HL-60 (cell line): ENCODE data around the gene SSMEM1.
"Not testable (repeated sequence)": the region's sequence is repeated elsewhere in the genome, so short reads cannot be mapped to it uniquely, and the experiment has no call there.

Source experiments
- DNase-seq, 2 experiments: peaks; one replicate each; pipeline ENCODE4 v3.0.0-alpha.2; 2010 to 2020; ENCODE audit warnings: low read depth in 1 of 2, low spot score in 1 of 2
- H3K27ac ChIP-seq: fragments of 250-450 bp; sonication (Bioruptor Pico); replicated peaks from 2 replicates; pipeline ENCODE4 v1.5.1; 2020; ENCODE audit warnings: mild to moderate bottlenecking, moderate library complexity
- H3K27me3 ChIP-seq: fragments of 250-450 bp; sonication (Bioruptor Pico); 2 replicates; pipeline ENCODE4 v1.5.1; 2021; ENCODE audit warnings: mild to moderate bottlenecking, moderate library complexity; ENCODE audit not compliant: insufficient read depth, poor library complexity, severe bottlenecking
- H3K4me3 ChIP-seq: replicated peaks from 2 replicates; pipeline ENCODE4 v1.5.1; 2011; ENCODE audit warnings: mild to moderate bottlenecking, control low read depth, low read length; ENCODE audit not compliant: insufficient read depth
- CTCF ChIP-seq: IDR thresholded peaks from one replicate; pipeline ENCODE4 v1.5.1; 2011; ENCODE audit warnings: low read length, control low read depth, inconsistent platforms; ENCODE audit not compliant: insufficient read depth
- GABPA ChIP-seq: IDR thresholded peaks from 2 replicates; pipeline ENCODE4 v1.6.1; 2012; ENCODE audit warnings: low read depth
- POLR2AphosphoS5 ChIP-seq: IDR thresholded peaks from 2 replicates; pipeline ENCODE4 v1.6.1; 2012; ENCODE audit warnings: low read depth
- SPI1 ChIP-seq: IDR thresholded peaks from 2 replicates; pipeline ENCODE4 v1.6.1; 2012; ENCODE audit warnings: low read depth, mild to moderate bottlenecking, borderline replicate concordance
- TF ChIP-seq, protein P1 (sequence below): IDR thresholded peaks from 2 replicates; pipeline ENCODE4 v1.6.1; 2012; ENCODE audit warnings: low read depth; ENCODE audit not compliant: insufficient replicate concordance

Gene SSMEM1

GRCh38 chr7:130179631-130180030, 28.0 kb upstream of the SSMEM1 start:
- Histone ChIP-seq H3K27me3 (no peaks in the 10 kb centered on the region), H3K4me3 (no peak overlapping the region), H3K27ac (no peak overlapping the region)
- TF ChIP-seq, protein P1, sequence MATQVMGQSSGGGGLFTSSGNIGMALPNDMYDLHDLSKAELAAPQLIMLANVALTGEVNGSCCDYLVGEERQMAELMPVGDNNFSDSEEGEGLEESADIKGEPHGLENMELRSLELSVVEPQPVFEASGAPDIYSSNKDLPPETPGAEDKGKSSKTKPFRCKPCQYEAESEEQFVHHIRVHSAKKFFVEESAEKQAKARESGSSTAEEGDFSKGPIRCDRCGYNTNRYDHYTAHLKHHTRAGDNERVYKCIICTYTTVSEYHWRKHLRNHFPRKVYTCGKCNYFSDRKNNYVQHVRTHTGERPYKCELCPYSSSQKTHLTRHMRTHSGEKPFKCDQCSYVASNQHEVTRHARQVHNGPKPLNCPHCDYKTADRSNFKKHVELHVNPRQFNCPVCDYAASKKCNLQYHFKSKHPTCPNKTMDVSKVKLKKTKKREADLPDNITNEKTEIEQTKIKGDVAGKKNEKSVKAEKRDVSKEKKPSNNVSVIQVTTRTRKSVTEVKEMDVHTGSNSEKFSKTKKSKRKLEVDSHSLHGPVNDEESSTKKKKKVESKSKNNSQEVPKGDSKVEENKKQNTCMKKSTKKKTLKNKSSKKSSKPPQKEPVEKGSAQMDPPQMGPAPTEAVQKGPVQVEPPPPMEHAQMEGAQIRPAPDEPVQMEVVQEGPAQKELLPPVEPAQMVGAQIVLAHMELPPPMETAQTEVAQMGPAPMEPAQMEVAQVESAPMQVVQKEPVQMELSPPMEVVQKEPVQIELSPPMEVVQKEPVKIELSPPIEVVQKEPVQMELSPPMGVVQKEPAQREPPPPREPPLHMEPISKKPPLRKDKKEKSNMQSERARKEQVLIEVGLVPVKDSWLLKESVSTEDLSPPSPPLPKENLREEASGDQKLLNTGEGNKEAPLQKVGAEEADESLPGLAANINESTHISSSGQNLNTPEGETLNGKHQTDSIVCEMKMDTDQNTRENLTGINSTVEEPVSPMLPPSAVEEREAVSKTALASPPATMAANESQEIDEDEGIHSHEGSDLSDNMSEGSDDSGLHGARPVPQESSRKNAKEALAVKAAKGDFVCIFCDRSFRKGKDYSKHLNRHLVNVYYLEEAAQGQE = no peak
- TF ChIP-seq GABPA = no peak
- TF ChIP-seq POLR2AphosphoS5 = no peak
- TF ChIP-seq SPI1 = no peak
- no peak for TF ChIP-seq CTCF
- no peak for DNase-seq

- no peak overlapping the region for H3K4me3 ChIP-seq
- no peak for TF ChIP-seq SPI1
- H3K27ac ChIP-seq = no peak overlapping the region
- no peaks in the 10 kb centered on the region for H3K27me3 ChIP-seq
- DNase-seq = no peak
These were observed 26.9 kb upstream of the SSMEM1 start for GRCh38 chr7:130180571-130181262.

GRCh38 chr7:130181263-130181605, 26.4 kb upstream of the SSMEM1 start:
- TF ChIP-seq SPI1 = no peak
- TF ChIP-seq GABPA = no peak
- no peak for TF ChIP-seq CTCF
- TF ChIP-seq, protein P1 = no peak
- TF ChIP-seq POLR2AphosphoS5 = no peak
- Histone ChIP-seq H3K27me3 (no peaks in the 10 kb centered on the region), H3K4me3 (no peak overlapping the region), H3K27ac (no peak overlapping the region)
- no peak for DNase-seq

DNA sequence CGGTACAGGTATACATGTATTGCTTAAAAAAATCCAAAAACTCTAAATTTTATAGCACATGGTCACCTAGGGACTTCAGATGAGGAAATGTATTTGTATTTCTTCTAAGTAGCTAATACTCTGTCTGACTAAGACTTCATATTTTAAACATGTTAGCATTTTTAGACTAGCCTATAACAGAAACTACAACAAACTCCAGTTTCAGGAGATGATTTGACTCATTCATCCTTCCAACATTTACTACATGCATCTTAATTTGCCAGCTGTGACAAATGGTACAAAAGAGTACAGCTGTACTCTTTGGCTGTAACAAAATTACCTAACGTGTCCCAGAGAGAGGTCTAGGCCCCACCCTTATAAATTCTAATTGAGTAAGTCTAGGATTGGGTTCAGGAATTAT, 24.7 kb upstream of the SSMEM1 start:
- TF ChIP-seq SPI1 = no peak
- TF ChIP-seq GABPA = no peak
- TF ChIP-seq, protein P1 = no peak
- no peak for TF ChIP-seq POLR2AphosphoS5
- TF ChIP-seq CTCF = no peak
- Histone ChIP-seq H3K27ac (no peak overlapping the region), H3K4me3 (no peak overlapping the region), H3K27me3 (no peaks in the 10 kb centered on the region)
- no peak for DNase-seq

- H3K27me3 ChIP-seq, H3K27ac ChIP-seq, H3K4me3 ChIP-seq, DNase-seq: not testable (repeated sequence)
These were observed 23.3 kb upstream of the SSMEM1 start for GRCh38 chr7:130184349-130184748.
